Left colon (tissue), 2 donors: ENCODE measurements around the gene TBC1D7. TPM values are rescaled to one million over a fixed set of nuclear protein-coding genes. Genes with fewer than 3 reads are reported as not detected.

Source experiments
- ATAC-seq: fragments of 200-7000 bp; cut with Tn5 transposase; one replicate; pipeline ENCODE4 v1.9.1; 2020; ENCODE audit warnings: mild to moderate bottlenecking, moderate library complexity
- DNase-seq, 2 donors: peaks; one replicate each; pipeline ENCODE4 v3.0.0-alpha.2; 2020
- intact Hi-C, 2 donors: fragments of 100-400 bp; cut with DNase I in 1 of 2; cut with micrococcal nuclease in 1 of 2; formaldehyde crosslinking; loops; one replicate each; pipeline versions ENCODE4 v1.11.2 to v1.14.0; 2022; cut with DNase I, micrococcal nuclease
- total RNA-seq, 2 donors: library from RNA; stranded (reverse); fragmentation: NEBNext Ultra II Directional; extraction: Animal tissue kit (Norgen Biotek cat#: 25700); gene quantifications; one replicate each; pipeline ENCODE4 v1.2.1, GENCODE V29; 2021
- donor health status: DM: no; HTN: no; CAD: no.
- donor health status: DM: yes; HTN: yes; CAD: no.

TBC1D7 gene
- total RNA-seq, 2 donors from 2014 or later = 20.9 to 22.1 TPM

DNA sequence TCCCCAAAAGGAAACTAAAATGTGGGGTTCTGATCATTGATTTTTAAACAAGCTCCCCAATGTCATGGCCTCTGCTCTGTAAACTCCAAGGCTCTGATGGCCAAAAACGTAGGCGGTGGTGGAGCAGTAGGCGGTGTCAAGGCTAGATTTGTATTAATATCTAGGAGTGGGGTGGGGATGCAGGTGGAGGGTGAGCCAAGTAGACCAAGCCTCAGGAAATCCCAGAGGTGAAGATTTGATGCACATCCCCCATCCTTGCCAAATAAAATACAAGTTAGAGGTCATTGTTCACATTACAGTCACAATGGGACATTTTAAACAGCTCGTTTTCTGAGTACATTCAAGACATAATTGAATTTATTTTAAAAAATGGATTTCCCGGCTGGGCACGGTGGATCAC lies 30.9 kb upstream of the TBC1D7 start:
- intact Hi-C loops = no loop called here
- no peak for ATAC-seq
- DNase-seq = no peak

DNA sequence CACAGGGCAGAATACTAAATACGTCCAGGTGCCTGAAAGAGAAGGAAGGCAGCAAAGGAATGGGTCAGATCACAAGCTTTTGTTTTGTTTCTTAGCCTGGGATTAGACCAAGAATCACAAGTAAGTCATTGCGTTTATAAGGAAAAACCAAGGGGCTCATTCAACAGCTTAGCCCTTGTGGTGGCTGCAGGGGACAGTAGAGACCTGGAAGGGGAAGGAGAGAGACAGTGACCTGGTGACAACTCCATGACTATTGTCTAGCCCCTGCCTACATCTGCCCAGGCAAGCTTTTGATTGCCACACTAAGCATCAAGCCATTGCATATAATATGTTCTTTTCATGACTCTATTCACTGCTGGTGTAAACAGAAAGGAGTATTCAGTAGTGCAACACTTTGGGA lies 30.2 kb upstream of the TBC1D7 start:
- intact Hi-C loops = no loop called here
- DNase-seq (no peak), ATAC-seq (no peak)

DNA sequence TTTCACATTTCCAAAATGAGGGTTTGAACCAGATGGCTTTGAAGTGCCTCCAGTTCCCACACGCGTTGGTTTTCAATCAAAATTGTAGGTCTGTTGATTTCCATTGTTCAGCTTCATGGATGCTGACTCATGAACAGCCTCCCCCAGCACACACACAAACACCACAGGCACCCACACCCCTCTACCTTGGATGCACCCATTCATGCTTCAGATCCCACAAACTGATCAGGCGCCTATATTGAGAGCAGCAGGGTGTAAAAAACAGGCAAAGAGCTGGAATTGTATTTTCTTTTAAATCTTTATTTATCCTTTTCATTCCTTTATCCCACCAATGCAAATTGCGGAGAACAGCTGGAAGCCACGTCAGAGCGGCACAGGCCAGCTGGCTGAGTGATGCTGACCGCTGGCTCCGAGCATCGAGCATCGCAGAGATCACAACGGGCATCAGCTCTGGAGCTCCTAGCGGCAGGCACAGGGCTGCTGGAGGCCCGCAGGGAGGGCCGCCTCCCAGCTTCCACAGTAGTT lies 29.3 kb upstream of the TBC1D7 start:
- ATAC-seq = no peak

DNA sequence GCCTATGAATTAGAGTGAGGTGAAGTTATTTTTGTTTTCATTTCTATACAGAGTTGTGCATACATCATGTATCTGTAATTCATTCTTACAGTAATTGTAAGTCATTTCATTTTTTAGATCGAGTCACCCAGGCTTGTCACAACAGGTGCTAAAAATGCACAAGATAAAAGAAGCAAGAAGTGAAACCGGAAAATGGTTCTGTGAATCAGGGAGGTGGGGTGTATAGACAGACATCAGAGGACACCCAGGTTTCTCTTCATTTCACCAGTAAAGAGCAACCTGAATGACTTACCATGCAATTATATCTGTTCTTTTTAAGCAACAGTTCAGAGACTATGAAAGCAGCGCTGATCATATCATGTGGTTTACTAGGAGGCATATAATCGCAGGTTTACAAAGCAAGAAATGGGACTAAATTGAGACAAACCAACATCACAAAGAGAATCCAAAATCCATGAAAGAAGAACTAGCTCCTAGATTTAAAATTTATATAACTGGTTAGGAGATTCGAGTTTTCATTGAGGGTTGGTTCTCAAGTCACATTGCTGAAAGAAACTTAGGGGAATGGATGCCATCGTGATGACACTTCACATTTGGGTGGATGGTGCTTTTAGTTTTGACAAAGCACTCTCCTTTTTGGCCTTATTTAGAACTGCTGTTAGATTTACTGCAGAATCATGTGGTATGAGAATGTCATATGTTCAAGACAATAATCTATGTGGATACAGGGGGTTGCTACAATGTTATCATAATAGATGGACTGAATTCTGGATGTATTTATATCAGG lies 27.9 kb upstream of the TBC1D7 start:
- intact Hi-C loops = no loop called here
- DNase-seq = no peak
- ATAC-seq = no peak

More for the DNA sequence above, 29.3 kb upstream of the TBC1D7 start:
- no peak for DNase-seq
- intact Hi-C loops = no loop called here

DNA sequence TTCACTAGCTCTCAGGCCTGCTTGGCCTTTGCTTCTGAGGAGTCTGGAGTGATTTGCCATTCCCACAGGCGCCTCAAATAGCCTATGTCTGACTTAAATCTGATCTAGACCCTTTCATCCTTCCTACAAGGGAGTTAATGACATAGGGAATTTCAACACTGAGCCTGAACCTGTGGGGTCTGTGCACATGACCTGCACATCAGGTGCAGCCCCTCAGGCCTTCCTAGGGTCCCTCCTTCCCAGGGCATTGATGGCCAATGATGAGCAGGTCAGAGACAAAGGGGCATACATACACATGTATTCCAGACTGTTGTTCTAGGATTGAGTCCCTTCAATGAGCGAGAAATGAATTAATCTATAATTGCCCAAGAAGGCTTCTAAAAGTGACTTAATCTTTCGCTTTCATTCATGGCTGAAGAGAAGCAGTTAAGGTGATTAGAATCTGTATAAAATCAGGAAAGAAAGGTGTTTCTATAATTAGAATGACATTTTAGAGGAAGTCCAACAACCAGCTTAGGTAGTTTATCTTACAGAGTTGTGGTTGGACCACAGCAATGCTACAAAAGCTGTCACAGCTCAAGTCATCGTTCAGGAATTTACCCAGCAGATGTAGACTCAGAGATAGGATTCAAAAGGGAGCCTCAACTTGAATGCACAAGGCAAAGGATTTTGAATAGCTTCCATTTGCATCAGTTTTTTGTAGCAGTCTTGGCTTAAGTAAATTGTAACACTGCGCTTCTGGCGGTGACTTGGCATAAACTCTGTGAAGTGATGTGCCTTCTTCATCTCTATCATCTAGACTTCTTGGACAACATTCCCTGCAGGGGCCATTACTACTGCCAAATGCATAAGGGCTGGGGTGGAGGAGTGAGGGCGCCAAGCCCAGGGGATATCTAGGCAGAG lies 27.0 kb upstream of the TBC1D7 start:
- ATAC-seq = peak; percentile 34
- no peak for DNase-seq
- intact Hi-C loops = no loop called here

DNA sequence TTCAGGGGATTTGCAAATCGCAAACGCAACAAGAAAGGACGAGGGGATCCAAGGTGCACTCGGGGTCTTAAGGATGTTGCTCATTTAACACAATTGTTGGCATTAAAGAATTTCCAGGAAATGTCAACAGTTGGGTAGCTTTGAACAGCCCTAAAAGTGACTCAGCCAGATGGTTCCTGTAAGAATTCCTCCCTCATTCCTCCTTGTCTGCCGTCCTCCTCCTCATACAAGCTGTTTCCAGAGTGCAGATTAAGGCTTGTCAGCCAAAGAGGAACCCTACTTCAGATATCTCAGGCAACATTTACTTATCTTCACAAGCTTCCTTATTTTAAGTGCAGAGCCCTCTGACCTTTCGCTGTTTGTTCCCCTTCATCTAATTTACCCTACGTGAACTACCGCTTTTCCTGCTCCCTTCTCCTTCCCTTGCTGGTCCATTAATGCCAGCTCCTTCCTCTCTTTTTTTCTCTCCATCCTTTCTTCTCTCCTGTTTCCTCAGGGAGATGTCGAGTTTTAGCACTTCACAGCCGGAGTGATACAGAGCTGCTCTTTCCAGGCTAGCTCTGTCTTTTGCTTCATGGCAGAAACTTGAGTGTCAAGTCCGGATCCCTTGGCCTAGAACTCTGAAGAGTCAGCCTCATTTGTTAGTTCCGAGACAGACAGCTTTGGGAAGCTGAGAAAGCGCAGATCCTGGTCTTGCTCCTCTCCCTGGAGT lies 26.1 kb upstream of the TBC1D7 start:
- DNase-seq (no peak), ATAC-seq (peak; percentile 28)
- intact Hi-C loops = no loop called here

DNA sequence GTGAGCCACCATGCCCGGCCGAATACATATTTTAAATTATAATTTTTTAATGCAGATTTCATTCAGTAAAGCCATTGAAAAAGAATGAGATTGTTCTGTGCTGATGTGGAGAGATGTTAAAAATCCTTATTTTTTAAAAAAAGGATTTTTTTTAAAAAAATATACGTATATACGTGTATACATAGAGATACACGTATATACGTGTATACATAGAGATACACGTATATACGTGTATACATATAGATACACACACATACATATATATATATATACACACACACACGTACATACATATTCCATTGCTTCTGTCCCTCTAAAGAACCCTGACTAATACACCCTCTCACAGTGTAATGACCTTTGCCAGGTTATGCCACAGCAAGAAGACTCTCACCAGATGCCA lies 23.8 kb upstream of the TBC1D7 start:
- DNase-seq (no peak), ATAC-seq (no peak)
- intact Hi-C loops = no loop called here

DNA sequence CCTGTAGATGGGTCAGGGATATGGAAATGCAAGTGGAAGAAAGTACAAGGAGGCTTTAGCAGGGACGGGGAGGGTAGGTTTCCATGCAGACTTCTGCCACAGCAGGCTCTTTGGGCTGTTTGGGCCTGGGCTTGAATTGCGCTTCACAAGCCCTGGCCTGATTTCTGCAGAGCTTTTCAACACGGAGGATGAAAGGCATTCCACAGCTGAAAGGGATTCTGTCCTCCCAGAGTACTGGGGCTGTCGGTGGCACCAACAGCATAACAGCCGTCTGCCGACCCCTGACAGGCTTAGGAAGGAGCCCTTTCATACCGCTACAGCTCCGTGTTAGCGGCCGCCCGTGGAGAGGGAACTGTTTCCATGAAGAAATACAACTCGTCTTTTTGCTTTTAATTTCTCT lies 22.9 kb upstream of the TBC1D7 start:
- intact Hi-C loops = no loop called here
- DNase-seq = no peak
- ATAC-seq = no peak

DNA sequence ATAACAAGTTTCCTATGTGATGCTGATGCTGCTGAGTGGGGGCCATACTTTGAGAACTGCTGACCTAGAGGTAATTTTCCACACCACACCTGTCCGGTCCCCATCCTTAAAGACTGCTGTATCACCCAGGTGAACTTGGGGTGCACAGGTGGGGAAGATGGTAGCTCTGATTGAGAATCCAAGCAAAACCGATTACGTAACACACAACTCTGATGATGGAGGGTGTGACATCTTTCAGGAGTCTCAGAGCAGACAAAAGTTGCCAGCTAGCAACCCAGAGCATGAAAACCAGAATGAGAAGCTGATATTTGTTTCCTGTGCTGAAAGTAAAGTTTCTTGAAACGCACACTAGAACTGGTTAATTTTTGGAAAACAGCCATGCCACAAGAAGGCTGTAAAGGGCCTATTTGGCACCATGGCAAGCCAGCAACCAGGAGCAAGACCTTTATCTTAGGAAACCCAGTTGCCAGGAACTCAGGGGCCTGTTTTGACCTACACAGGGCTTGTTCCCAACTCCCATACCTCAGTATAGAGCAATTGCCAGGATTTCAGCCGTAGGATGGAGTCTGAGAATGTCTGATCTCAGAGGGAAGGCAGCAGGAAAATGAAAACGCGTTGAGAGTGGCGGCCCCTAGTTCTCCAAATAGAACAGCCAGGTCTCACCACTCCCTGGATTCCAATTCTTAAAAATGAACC lies 21.6 kb upstream of the TBC1D7 start:
- no peak for ATAC-seq
- DNase-seq = no peak
- intact Hi-C loops = no loop called here

DNA sequence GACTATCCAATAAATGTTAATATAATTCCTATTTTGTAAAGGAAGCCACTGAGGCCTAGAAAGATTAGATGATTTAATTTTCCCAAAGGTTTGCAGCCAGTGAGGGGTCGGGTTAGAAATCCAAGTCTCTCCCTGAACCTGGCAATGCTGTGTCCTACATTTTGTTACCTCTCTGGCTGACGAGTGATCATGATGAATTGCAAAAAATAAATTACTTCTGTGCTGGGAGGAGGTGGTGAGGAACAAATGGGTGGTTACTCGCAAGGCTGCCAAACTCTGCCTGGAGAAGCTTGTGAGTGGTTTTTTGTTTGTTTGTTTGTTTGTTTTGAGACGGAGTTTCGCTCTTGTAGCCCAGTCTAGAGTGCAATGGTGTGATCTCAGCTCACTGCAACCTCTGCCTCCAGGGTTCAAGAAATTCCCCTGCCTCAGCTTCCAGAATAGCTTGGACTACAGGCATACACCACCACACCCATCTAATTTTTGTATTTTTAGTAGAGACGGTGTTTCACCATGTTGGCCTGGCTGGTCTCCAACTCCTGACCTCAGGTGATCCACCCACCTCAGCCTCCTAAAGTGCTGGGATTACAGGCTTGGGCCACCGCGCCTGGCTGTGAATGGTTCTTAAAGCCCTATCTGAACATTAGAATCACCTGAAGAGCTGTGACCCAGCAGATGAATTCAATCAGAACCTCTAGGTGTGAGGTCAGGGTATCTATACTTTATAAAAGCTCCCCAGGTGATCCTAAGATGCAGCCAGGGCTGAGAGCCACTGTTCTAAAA lies 20.2 kb upstream of the TBC1D7 start:
- intact Hi-C loops = no loop called here
- ATAC-seq (no peak), DNase-seq (no peak)

DNA sequence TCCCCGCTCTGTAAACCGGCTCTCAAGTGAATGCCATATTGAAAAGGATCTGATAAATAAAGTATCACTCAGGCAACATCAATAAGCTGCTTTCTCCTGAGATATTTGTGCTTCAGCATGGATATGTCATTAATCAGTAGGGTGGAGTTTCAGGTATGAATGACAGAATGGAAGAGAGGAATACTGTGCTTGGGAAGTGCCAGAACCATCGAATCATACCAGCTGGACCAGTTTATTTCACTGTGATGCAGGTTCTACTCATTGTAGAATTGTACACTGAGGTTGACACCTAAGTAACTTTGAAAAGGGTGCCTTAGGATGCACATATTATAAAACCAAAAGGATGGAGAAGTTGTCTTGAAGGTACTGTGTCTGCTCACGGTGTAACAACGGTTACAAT lies 17.9 kb upstream of the TBC1D7 start:
- intact Hi-C loops = no loop called here
- no peak for ATAC-seq
- DNase-seq = no peak

DNA sequence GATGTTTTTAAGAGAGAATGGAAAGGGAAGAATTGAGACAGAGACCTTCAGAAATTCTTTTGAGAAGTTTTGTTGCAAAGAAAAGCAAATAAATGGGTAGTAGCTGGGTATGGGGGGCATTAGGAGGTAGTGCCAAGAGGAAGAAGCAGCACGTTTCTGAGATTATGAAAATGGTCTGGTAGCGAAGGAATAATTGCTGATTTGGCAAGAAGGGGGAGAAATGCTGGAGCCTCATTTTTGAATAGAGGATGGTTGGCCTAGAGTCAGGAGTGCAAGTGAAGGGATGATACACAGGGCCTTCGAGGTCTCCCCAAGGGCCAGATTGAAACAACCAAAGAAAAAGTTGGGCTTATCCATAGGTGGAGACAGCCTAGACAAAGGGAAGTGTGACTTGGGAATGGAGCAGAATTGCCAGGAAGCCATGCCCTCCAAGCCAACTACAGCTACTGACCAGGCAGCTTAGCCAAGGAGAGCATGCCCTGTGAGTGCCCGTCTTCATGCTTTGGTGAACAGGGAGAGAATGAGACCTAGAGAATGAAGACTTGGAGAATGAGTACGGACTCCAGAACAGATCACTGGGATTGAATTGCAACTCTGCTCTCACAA lies 14.2 kb upstream of the TBC1D7 start:
- intact Hi-C loops = loop anchor here in 1 of 2 donors (5.0 kb wide), 1 partner anchor 195 kb away; no protein-coding TSS in a partner anchor

DNA sequence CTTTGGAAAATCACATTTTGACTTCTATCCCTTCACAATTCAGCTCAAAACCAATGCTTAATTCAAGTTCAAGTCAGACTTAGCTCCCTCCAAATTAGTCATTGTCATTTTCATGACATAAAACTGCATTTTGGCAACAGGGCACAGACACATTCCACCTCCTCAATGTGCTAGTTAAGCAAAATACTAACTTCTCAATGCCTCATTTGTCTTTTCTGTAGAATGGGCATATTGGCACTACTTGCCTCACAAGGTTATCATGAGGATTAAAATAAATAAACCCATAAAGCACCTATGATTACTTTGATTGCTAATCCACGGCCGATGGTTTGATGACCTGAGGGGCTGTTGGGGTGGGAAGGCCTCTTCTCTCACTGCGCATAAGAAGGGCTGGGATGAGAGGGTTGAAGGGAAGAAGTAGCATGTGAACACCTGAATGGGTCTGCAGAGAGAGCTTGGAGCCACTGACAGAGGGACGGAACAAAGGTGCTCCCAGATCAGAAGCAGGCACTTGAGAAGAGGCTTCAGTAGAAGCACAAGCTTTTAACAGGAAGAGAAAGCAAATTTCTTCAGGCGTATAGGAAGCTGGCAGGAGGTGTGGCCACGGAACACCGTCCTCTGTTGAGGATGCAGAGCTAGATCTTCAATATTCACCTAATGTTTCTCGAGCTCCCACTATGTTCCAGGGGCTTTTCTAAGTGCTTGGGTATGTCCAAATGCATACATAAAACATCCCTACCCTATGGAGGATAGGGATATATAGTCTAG lies 11.7 kb upstream of the TBC1D7 start:
- DNase-seq (no peak), ATAC-seq (peak; percentile 46)
- intact Hi-C loops = loop anchor here in 1 of 2 donors (5.0 to 10.0 kb wide), 2 partner anchors 197 to 425 kb away; no protein-coding TSS in a partner anchor

More for the DNA sequence above, 14.2 kb upstream of the TBC1D7 start:
- no peak for DNase-seq
- no peak for ATAC-seq

DNA sequence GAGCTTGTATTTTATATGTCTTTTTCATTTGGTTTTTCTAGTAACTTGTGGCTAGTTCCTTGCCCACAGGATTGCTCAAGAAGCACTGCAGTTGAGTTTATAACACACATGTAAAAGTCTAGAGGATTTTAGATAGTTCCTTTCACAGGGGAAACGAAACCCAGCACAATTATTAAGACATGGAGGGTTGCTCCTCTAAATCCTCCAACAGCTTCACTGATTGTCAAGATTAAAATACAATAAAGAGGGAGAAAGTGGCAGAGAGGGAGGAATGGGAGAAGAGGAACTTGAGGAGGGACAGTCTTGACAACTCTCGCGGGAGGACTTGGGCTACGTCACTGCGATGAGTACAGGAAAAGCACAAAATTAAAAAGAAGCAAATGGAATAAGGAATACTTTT lies 9.7 kb upstream of the TBC1D7 start:
- no peak for DNase-seq
- ATAC-seq = no peak
- intact Hi-C loops = loop anchor here in 1 of 2 donors (10.0 kb wide), 1 partner anchor 423 kb away; no protein-coding TSS in a partner anchor

DNA sequence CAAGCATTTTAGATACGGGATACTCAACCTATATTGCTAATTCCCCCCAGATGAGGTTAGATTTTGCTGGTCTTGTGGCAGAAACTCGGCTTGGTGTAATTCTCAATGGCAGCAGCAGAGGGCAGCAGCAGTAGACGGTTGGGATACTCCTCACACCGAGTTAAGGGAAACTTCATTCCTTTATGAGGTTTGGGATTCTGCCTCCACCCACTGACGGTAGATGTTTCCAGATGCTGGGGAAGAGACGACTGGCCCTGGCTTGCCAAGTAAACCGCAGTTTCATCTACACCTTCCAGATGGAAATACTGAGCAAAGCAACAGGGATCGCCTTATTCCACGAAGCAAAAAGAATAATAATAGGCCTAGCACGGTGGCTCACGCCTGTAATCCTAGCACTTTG lies 8.2 kb upstream of the TBC1D7 start:
- DNase-seq (peak; percentile 60 to 76), ATAC-seq (peak; percentile 84)
- intact Hi-C loops = loop anchor here in 1 of 2 donors (10.0 kb wide), 1 partner anchor 422 kb away; no protein-coding TSS in a partner anchor

DNA sequence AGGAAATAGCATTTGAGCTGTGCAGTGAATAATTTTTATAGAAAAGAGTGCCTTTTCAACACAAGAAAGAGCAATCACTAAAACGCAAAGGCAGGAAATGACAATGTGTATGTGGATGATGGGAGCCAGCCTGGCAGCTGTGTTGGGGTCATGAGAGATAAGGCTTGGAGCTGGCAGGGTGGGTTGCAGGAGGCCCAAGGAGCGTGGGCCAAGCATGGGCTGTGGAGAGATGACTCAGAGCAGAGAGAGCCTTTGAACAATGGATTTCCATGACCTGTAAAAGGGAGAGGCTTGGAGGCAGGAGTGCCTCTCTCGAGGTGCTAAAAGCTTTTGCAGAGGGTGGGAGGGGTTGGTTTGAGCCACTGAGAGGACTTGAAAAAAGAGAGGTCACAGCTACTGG lies 6.6 kb upstream of the TBC1D7 start:
- ATAC-seq (no peak), DNase-seq (no peak)
- intact Hi-C loops = loop anchor here in 1 of 2 donors (10.0 kb wide), 1 partner anchor 420 kb away; no protein-coding TSS in a partner anchor
